ENCODE data around the gene MAMDC2. TPM values are rescaled to one million over a fixed set of nuclear protein-coding genes. Genes with fewer than 3 reads are reported as not detected.

The MAMDC2 gene
- total and polyA plus RNA-seq, 9 donors: 24.6 to 96.6 (median 69.5) TPM

- no peaks in the 10 kb centered on the region for H3K36me3 ChIP-seq
- no peak for DNase-seq
- H3K9me3 ChIP-seq: no peaks in the 10 kb centered on the region
- 89 to 96% (median 95%) methylated on average over 1 of the region's 1 CpG for WGBS, 3 donors
- peaks cover 29% of the 10 kb centered on the region for H3K4me1 ChIP-seq (ENCODE audit: insufficient read depth)
- intact Hi-C loops (cut with DNase I): no loop called here
- H3K27me3 ChIP-seq: no peaks in the 10 kb centered on the region
- TF ChIP-seq EP300 (IDR thresholded peaks at IDR 0.05): no peak
- no peak overlapping the region for H3K27ac ChIP-seq
- H3K4me3 ChIP-seq: no peak overlapping the region
Observed at GRCh38 chr9:70052768-70053167, 9.1 kb downstream of the MAMDC2 start.

GRCh38 chr9:70053864-70054263 lies 10.2 kb downstream of the MAMDC2 start:
- Histone ChIP-seq H3K36me3 (no peaks in the 10 kb centered on the region), H3K4me3 (no peak overlapping the region), H3K4me1 (ENCODE audit: insufficient read depth) (peaks cover 24% of the 10 kb centered on the region), H3K27ac (no peak overlapping the region), H3K9me3 (no peaks in the 10 kb centered on the region), H3K27me3 (no peaks in the 10 kb centered on the region)
- no peak for DNase-seq
- TF ChIP-seq POLR2A (IDR thresholded peaks at IDR 0.05) (no peak), EP300 (IDR thresholded peaks at IDR 0.05) (no peak), CTCF (IDR thresholded peaks at IDR 0.05) (no peak)
- 72 to 86% (median 77%) methylated on average over 2 of the region's 2 CpGs for WGBS, 3 donors
- intact Hi-C loops (cut with DNase I): no loop called here

- H3K4me3 ChIP-seq: no peak overlapping the region
- no peak overlapping the region for H3K27ac ChIP-seq
- H3K9me3 ChIP-seq: no peaks in the 10 kb centered on the region
- 76 to 86% (median 85%) methylated on average over 3 of the region's 3 CpGs for WGBS, 3 donors
- intact Hi-C loops (cut with DNase I): no loop called here
- peaks cover 19% of the 10 kb centered on the region for H3K4me1 ChIP-seq (ENCODE audit: insufficient read depth)
- DNase-seq: no peak
- no peaks in the 10 kb centered on the region for H3K36me3 ChIP-seq
- H3K27me3 ChIP-seq: no peaks in the 10 kb centered on the region
- TF ChIP-seq EP300 (IDR thresholded peaks at IDR 0.05): no peak
- TF ChIP-seq CTCF (IDR thresholded peaks at IDR 0.05): no peak
- TF ChIP-seq POLR2A (IDR thresholded peaks at IDR 0.05): no peak
Observed at GRCh38 chr9:70054521-70054920, 10.9 kb downstream of the MAMDC2 start.

- Histone ChIP-seq H3K4me1 (ENCODE audit: insufficient read depth) (peaks cover 11% of the 10 kb centered on the region), H3K9me3 (no peaks in the 10 kb centered on the region), H3K4me3 (no peak overlapping the region), H3K36me3 (no peaks in the 10 kb centered on the region), H3K27me3 (no peaks in the 10 kb centered on the region), H3K27ac (no peak overlapping the region)
- intact Hi-C loops (cut with DNase I): no loop called here
- no peak for DNase-seq
- TF ChIP-seq POLR2A (IDR thresholded peaks at IDR 0.05) (no peak), CTCF (IDR thresholded peaks at IDR 0.05) (no peak), EP300 (IDR thresholded peaks at IDR 0.05) (no peak)
- 30 to 48% (median 43%) methylated on average over 3 of the region's 3 CpGs for WGBS, 3 donors
Observed at GRCh38 chr9:70055406-70056210, 12.0 kb downstream of the MAMDC2 start.

- no peak for DNase-seq
- no peak overlapping the region for H3K4me3 ChIP-seq
- H3K27me3 ChIP-seq: no peaks in the 10 kb centered on the region
- H3K27ac ChIP-seq: no peak overlapping the region
- intact Hi-C loops (cut with DNase I): no loop called here
- H3K9me3 ChIP-seq: no peaks in the 10 kb centered on the region
- H3K36me3 ChIP-seq: no peaks in the 10 kb centered on the region
- 91 to 96% (median 95%) methylated on average over 10 of the region's 10 CpGs for WGBS, 3 donors
- TF ChIP-seq EP300 (IDR thresholded peaks at IDR 0.05) (no peak), POLR2A (IDR thresholded peaks at IDR 0.05) (no peak), CTCF (IDR thresholded peaks at IDR 0.05) (no peak)
- peaks cover 11% of the 10 kb centered on the region for H3K4me1 ChIP-seq (ENCODE audit: insufficient read depth)
Observed at GRCh38 chr9:70056211-70056944, 12.7 kb downstream of the MAMDC2 start.

Data from ovary (tissue), 9 donors.